Medulla oblongata (tissue), 1 donor: ENCODE results near the gene CHST11.
"Not testable (repeated sequence)": the region's sequence is repeated elsewhere in the genome, so short reads cannot be mapped to it uniquely, and the experiment has no call there.

Source experiments
- DNase-seq: peaks from one replicate; pipeline ENCODE4 v3.0.0-alpha.2; 2015; ENCODE audit errors: extremely low spot score

CHST11 gene

GRCh38 chr12:104738331-104738730, 281.6 kb downstream of the CHST11 start:
- DNase-seq, result no peak

GRCh38 chr12:104738776-104739642, 282.3 kb downstream of the CHST11 start:
- DNase-seq, result no peak

GRCh38 chr12:104740668-104741067, 283.9 kb downstream of the CHST11 start:
- DNase-seq, result peak; percentile 92

- peak; percentile 57 for DNase-seq
These were observed 284.3 kb downstream of the CHST11 start for GRCh38 chr12:104741077-104741476.

GRCh38 chr12:104741497-104742367, 285.0 kb downstream of the CHST11 start:
- no peak for DNase-seq

GRCh38 chr12:104742551-104743201, 285.9 kb downstream of the CHST11 start:
- DNase-seq, result peak; percentile 79

- DNase-seq, result no peak
These were observed 286.4 kb downstream of the CHST11 start for GRCh38 chr12:104743202-104743580.

GRCh38 chr12:104743753-104744548, 287.2 kb downstream of the CHST11 start:
- not testable (repeated sequence) for DNase-seq

- DNase-seq, result no peak
These were observed 289.8 kb downstream of the CHST11 start for GRCh38 chr12:104746467-104747088.

- DNase-seq, result no peak
These were observed 290.6 kb downstream of the CHST11 start for GRCh38 chr12:104747330-104747729.

- DNase-seq, result no peak
These were observed 291.2 kb downstream of the CHST11 start for GRCh38 chr12:104747955-104748354.

GRCh38 chr12:104748356-104748755, 291.6 kb downstream of the CHST11 start:
- no peak for DNase-seq

GRCh38 chr12:104748790-104749189, 292.0 kb downstream of the CHST11 start:
- DNase-seq, result peak; percentile 29

GRCh38 chr12:104749545-104749944, 292.8 kb downstream of the CHST11 start:
- no peak for DNase-seq

GRCh38 chr12:104750061-104750460, 293.3 kb downstream of the CHST11 start:
- peak; percentile 76 for DNase-seq

- no peak for DNase-seq
These were observed 294.4 kb downstream of the CHST11 start for GRCh38 chr12:104751120-104751519.

- DNase-seq, result no peak
These were observed 294.8 kb downstream of the CHST11 start for GRCh38 chr12:104751594-104751993.

GRCh38 chr12:104752016-104752415, 295.3 kb downstream of the CHST11 start:
- DNase-seq, result no peak

- no peak for DNase-seq
These were observed 296.1 kb downstream of the CHST11 start for GRCh38 chr12:104752881-104753280.

- no peak for DNase-seq
These were observed 300.2 kb downstream of the CHST11 start for GRCh38 chr12:104756901-104757300.

GRCh38 chr12:104758771-104759170, 302.0 kb downstream of the CHST11 start:
- no peak for DNase-seq
